HCT116 (cell line): ENCODE measurements around the gene ATXN1. TPM values are rescaled to one million over a fixed set of nuclear protein-coding genes. Genes with fewer than 3 reads are reported as not detected.

Source experiments
- ATAC-seq: fragments of 200-7000 bp; cut with Tn5 transposase; 2 replicates; pipeline ENCODE4 v1.9.1; 2020; ENCODE audit warnings: mild to moderate bottlenecking, moderate library complexity
- BruUV-seq: library from RNA; stranded (reverse); fragments of 400-500 nt; replicated peaks from 2 replicates; lab custom pipeline; 2021; lab: Mats Ljungman, UMichigan
- CTCF ChIA-PET: fragments of 300-600 bp; sonication (Branson Sonifier 250); formaldehyde crosslinking; loops from one replicate; lab custom pipeline; 2021; ENCODE audit warnings: antibody characterized with exemption; lab: Charles Lee
- POLR2A ChIA-PET: fragments of 300-600, 350-600 bp; sonication (Branson Sonifier 250); formaldehyde crosslinking; loops from one replicate; lab custom pipeline; 2021; ENCODE audit warnings: antibody characterized with exemption; lab: Charles Lee
- RAD21 ChIA-PET, 2 experiments: fragments of 300-600 bp; sonication (Branson Sonifier 250); formaldehyde crosslinking; loops; one replicate each; lab custom pipeline; 2023; ENCODE audit warnings: low total read pairs in 2 of 2; ENCODE audit not compliant: uncharacterized antibody in 2 of 2, unreplicated experiment in 2 of 2, low non-redundant PET in 1 of 2; lab: Charles Lee
- DNase-seq: peaks from one replicate; pipeline ENCODE4 v3.0.0-alpha.2; 2010; ENCODE audit warnings: low read depth, low spot score
- H2AFZ ChIP-seq: fragments of 200-600 bp; shearing (Covaris generic), sonication (generic); 2 replicates; pipeline ENCODE4 v1.6.1; 2017; ENCODE audit warnings: low read depth, mixed run types, mixed read lengths, antibody characterized with exemption, low read length; ENCODE audit not compliant: poor library complexity, severe bottlenecking
- H3K27ac ChIP-seq: 2 replicates; pipeline ENCODE4 v1.5.1; 2012; ENCODE audit warnings: low read depth, low read length
- H3K27me3 ChIP-seq: fragments of 200-600 bp; sonication (generic); 2 replicates; pipeline ENCODE4 v1.6.1; 2016; ENCODE audit warnings: mixed run types, low read length, mixed read lengths; ENCODE audit not compliant: insufficient read depth
- H3K36me3 ChIP-seq, 2 experiments: fragments of 200-500 bp in 1 of 2; fragments of 200-600 bp in 1 of 2; sonication (Bioruptor generic) in 1 of 2; sonication (generic) in 1 of 2; 2 replicates each; pipeline versions ENCODE4 v1.5.1 to v1.6.1; 2014 to 2016; ENCODE audit warnings: low read length in 2 of 2, inconsistent platforms in 1 of 2, mixed read lengths in 1 of 2, mixed run types in 1 of 2; ENCODE audit not compliant: insufficient read depth in 2 of 2, control insufficient read depth in 1 of 2
- H3K4me1 ChIP-seq, 2 experiments: fragments of 200-600 bp in 1 of 2; sonication (generic) in 1 of 2; 2 replicates each; pipeline versions ENCODE4 v1.5.1 to v1.6.1; 2012 to 2017; ENCODE audit warnings: low read length in 2 of 2, inconsistent platforms in 1 of 2, mild to moderate bottlenecking in 1 of 2, mixed read lengths in 1 of 2, mixed run types in 1 of 2, moderate library complexity in 1 of 2; ENCODE audit not compliant: insufficient read depth in 2 of 2, control insufficient read depth in 1 of 2
- H3K4me2 ChIP-seq: fragments of 200-600 bp; sonication (generic); 2 replicates; pipeline ENCODE4 v1.6.1; 2017; ENCODE audit warnings: mixed run types, low read length, mixed read lengths
- H3K4me3 ChIP-seq, 2 experiments: fragments of 200-600 bp in 1 of 2; sonication (generic) in 1 of 2; replicated peaks in 1 of 2; 2 replicates each; pipeline ENCODE4 v1.5.1; 2011 to 2016; ENCODE audit warnings: low read length in 2 of 2, control low read depth in 1 of 2, low read depth in 1 of 2, mild to moderate bottlenecking in 1 of 2, mixed read lengths in 1 of 2, mixed run types in 1 of 2
- H3K79me2 ChIP-seq: fragments of 200-600 bp; sonication (generic); 2 replicates; pipeline ENCODE4 v1.6.1; 2017; ENCODE audit warnings: mild to moderate bottlenecking, mixed run types, low read length, moderate library complexity, mixed read lengths; ENCODE audit not compliant: insufficient read depth
- H3K9ac ChIP-seq: fragments of 200-600 bp; sonication (generic); 2 replicates; pipeline ENCODE4 v1.6.1; 2016; ENCODE audit warnings: low read length, mixed read lengths
- H3K9me2 ChIP-seq: fragments of 200-600 bp; sonication (generic), shearing (Covaris generic); 2 replicates; pipeline ENCODE4 v1.6.1; 2017; ENCODE audit warnings: mixed run types, mild to moderate bottlenecking, moderate library complexity; ENCODE audit not compliant: insufficient read depth
- H3K9me3 ChIP-seq, 2 experiments: fragments of 200-500 bp in 1 of 2; fragments of 200-600 bp in 1 of 2; sonication (Bioruptor generic) in 1 of 2; sonication (generic) in 1 of 2; 2 replicates each; pipeline ENCODE4 v1.6.1; 2014 to 2017; ENCODE audit warnings: low read length in 2 of 2, mixed read lengths in 2 of 2, inconsistent platforms in 1 of 2, low read depth in 1 of 2, mild to moderate bottlenecking in 1 of 2, mixed run types in 1 of 2, moderate library complexity in 1 of 2; ENCODE audit not compliant: control insufficient read depth in 1 of 2, insufficient read depth in 1 of 2
- H4K20me1 ChIP-seq: fragments of 200-600 bp; sonication (generic), shearing (Covaris generic); 2 replicates; pipeline ENCODE4 v1.6.1; 2017; ENCODE audit warnings: mixed run types, mild to moderate bottlenecking, moderate library complexity; ENCODE audit not compliant: insufficient read depth
- ATF3 ChIP-seq: IDR thresholded peaks from 2 replicates; pipeline ENCODE4 v1.6.1; 2012
- CBX3 ChIP-seq: IDR thresholded peaks from 2 replicates; pipeline ENCODE4 v1.6.1; 2012; ENCODE audit warnings: low read depth
- CTCF ChIP-seq, 3 experiments: fragments of 200-600 bp in 1 of 3; sonication (generic) in 1 of 3; IDR thresholded peaks in 2 of 3; conservative IDR thresholded peaks in 1 of 3; 2 replicates each; pipeline ENCODE4 v1.5.1; 2012 to 2017; ENCODE audit warnings: low read depth in 2 of 3, low read length in 2 of 3, antibody characterized with exemption in 1 of 3, borderline replicate concordance in 1 of 3, control low read depth in 1 of 3, mild to moderate bottlenecking in 1 of 3, mixed read lengths in 1 of 3, mixed run types in 1 of 3, moderate library complexity in 1 of 3; ENCODE audit not compliant: insufficient read depth in 1 of 3
- EGR1 ChIP-seq: IDR thresholded peaks from 2 replicates; pipeline ENCODE4 v1.6.1; 2012; ENCODE audit warnings: low read depth
- EZH2phosphoT487 ChIP-seq: fragments of 200-600 bp; IDR thresholded peaks from 2 replicates; pipeline ENCODE4 v1.6.1; 2018; ENCODE audit warnings: antibody characterized with exemption, borderline replicate concordance
- FOSL1 ChIP-seq: IDR thresholded peaks from 2 replicates; pipeline ENCODE4 v1.6.1; 2012; ENCODE audit warnings: low read depth
- JUND ChIP-seq: IDR thresholded peaks from 2 replicates; pipeline ENCODE4 v1.6.1; 2012
- MAX ChIP-seq: IDR thresholded peaks from 2 replicates; pipeline ENCODE4 v1.6.1; 2012
- POLR2AphosphoS5 ChIP-seq: IDR thresholded peaks from 2 replicates; pipeline ENCODE4 v1.6.1; 2011; ENCODE audit warnings: mild to moderate bottlenecking, low read depth, low read length, moderate library complexity
- RAD21 ChIP-seq: IDR thresholded peaks from 2 replicates; pipeline ENCODE4 v1.6.1; 2012; ENCODE audit warnings: low read depth, mild to moderate bottlenecking
- SIN3A ChIP-seq: IDR thresholded peaks from 2 replicates; pipeline ENCODE4 v1.6.1; 2012; ENCODE audit warnings: low read depth
- SP1 ChIP-seq: IDR thresholded peaks from 2 replicates; pipeline ENCODE4 v1.6.1; 2012; ENCODE audit warnings: low read depth
- TCF7L2 ChIP-seq: IDR thresholded peaks from 2 replicates; pipeline ENCODE4 v1.7.0; 2011; ENCODE audit warnings: borderline replicate concordance, inconsistent platforms; ENCODE audit not compliant: insufficient read depth, insufficient read length; ENCODE audit errors: extremely low read depth
- YY1 ChIP-seq: IDR thresholded peaks from 2 replicates; pipeline ENCODE4 v1.6.1; 2011; ENCODE audit warnings: low read length, low read depth, moderate library complexity, mild to moderate bottlenecking; ENCODE audit not compliant: insufficient replicate concordance; ENCODE audit errors: extremely low read depth
- ZBTB33 ChIP-seq: IDR thresholded peaks from 2 replicates; pipeline ENCODE4 v1.6.1; 2011; ENCODE audit warnings: mild to moderate bottlenecking, low read length, moderate library complexity; ENCODE audit not compliant: insufficient replicate concordance; ENCODE audit errors: extremely low read depth
- ZFX ChIP-seq: fragments of 450-650 bp; IDR thresholded peaks from 2 replicates; pipeline ENCODE4 v1.6.1; 2017
- ZNF274 ChIP-seq: fragments of 200-500 bp; sonication (Bioruptor generic); IDR thresholded peaks from 2 replicates; pipeline ENCODE4 v1.6.1; 2014; ENCODE audit warnings: mild to moderate bottlenecking, low read depth, low read length, inconsistent platforms
- intact Hi-C: fragments of 100-400 bp; cut with micrococcal nuclease; formaldehyde crosslinking; loops from 2 replicates; pipeline ENCODE4 v1.10.0; 2022
- total RNA-seq: library from RNA; stranded (reverse); gene quantifications from one replicate; pipeline ENCODE4 v1.2.1, GENCODE V29; 2021; ENCODE audit not compliant: unreplicated experiment

Gene ATXN1
- total RNA-seq, 1 experiment from 2014 or later, result 21.0 TPM

- TF ChIP-seq POLR2AphosphoS5, result no peak
- no peak for TF ChIP-seq YY1
- no peak for TF ChIP-seq ZNF274
- no peak for TF ChIP-seq MAX
- TF ChIP-seq TCF7L2, result no peak
- no peak for TF ChIP-seq ZBTB33
- no peak for TF ChIP-seq EZH2phosphoT487
- TF ChIP-seq EGR1, result no peak
- TF ChIP-seq CTCF (IDR thresholded peaks at IDR 0.05 in 2 of 3, conservative IDR thresholded peaks at IDR 0.05 in 1 of 3; ENCODE audit: borderline replicate concordance in 1 of 3, insufficient read depth in 1 of 3, low read depth in 2 of 3, low read length in 2 of 3), result no peak
- TF ChIP-seq ZFX, result no peak
- TF ChIP-seq JUND, result no peak
- TF ChIP-seq CBX3, result no peak
- no peak for TF ChIP-seq FOSL1
- no peak for TF ChIP-seq ATF3
- TF ChIP-seq SP1, result no peak
- no peak for TF ChIP-seq RAD21
- no peak for TF ChIP-seq SIN3A
- BruUV-seq, result no TSS peak
- ATAC-seq, result no peak
- no peak for DNase-seq
- Histone ChIP-seq H4K20me1 (no peaks in the 10 kb centered on the region), H3K9me3 (no peaks in the 10 kb centered on the region), H3K9ac (no peak overlapping the region), H3K36me3 (no peaks in the 10 kb centered on the region), H3K27me3 (no peaks in the 10 kb centered on the region), H2AFZ (no peak overlapping the region), H3K9me2 (no peaks in the 10 kb centered on the region), H3K79me2 (no peaks in the 10 kb centered on the region), H3K27ac (no peak overlapping the region), H3K4me3 (no peak overlapping the region), H3K4me1 (no peaks in the 10 kb centered on the region), H3K4me2 (no peak overlapping the region)
- POLR2A ChIA-PET, result no interaction called here
- intact Hi-C loops, result no loop called here
- RAD21 ChIA-PET, result no interaction called here
- CTCF ChIA-PET, result no interaction called here
Measured at GRCh38 chr6:16418151-16418550, 343.1 kb downstream of the ATXN1 start.
